SJCRH30 (cell line): ENCODE results near the gene CALHM2. TPM values are rescaled to one million over a fixed set of nuclear protein-coding genes. Genes with fewer than 3 reads are reported as not detected.

Source experiments
- DNase-seq, 2 experiments: peaks; one replicate each; pipeline ENCODE4 v3.0.0-alpha.2; 2015 to 2020
- H3K27ac ChIP-seq: fragments of 250-450 bp; sonication (Bioruptor Pico); 2 replicates; pipeline ENCODE4 v1.5.1; 2020; ENCODE audit warnings: mild to moderate bottlenecking, moderate library complexity
- H3K27me3 ChIP-seq: fragments of 250-450 bp; sonication (Bioruptor Pico); 2 replicates; pipeline ENCODE4 v1.5.1; 2020; ENCODE audit warnings: mild to moderate bottlenecking, moderate library complexity
- H3K36me3 ChIP-seq: fragments of 250-450 bp; sonication (Bioruptor Pico); 2 replicates; pipeline ENCODE4 v1.5.1; 2020; ENCODE audit warnings: mild to moderate bottlenecking, moderate library complexity
- H3K4me1 ChIP-seq: fragments of 250-450 bp; sonication (Bioruptor Pico); 2 replicates; pipeline ENCODE4 v1.5.1; 2020; ENCODE audit warnings: mild to moderate bottlenecking, moderate library complexity
- H3K4me3 ChIP-seq: fragments of 250-450 bp; sonication (Bioruptor Pico); 2 replicates; pipeline ENCODE4 v1.5.1; 2020; ENCODE audit warnings: mild to moderate bottlenecking, moderate library complexity
- H3K9me3 ChIP-seq: fragments of 250-450 bp; sonication (Bioruptor Pico); replicated peaks from 2 replicates; pipeline ENCODE4 v1.5.1; 2020; ENCODE audit warnings: mild to moderate bottlenecking, moderate library complexity
- total RNA-seq: library from RNA; depleted of rRNA; stranded (reverse); fragments of >200 nt; shearing (Covaris generic); gene quantifications from 2 replicates; pipeline ENCODE4 v1.2.3, GENCODE V29; 2014

Gene CALHM2
- total RNA-seq, 1 experiment from 2014 or later = 34.8 TPM

- Histone ChIP-seq H3K9me3 (no peaks in the 10 kb centered on the region), H3K36me3 (peaks cover 49% of the 10 kb centered on the region), H3K27me3 (no peaks in the 10 kb centered on the region), H3K27ac (no peak overlapping the region), H3K4me3 (no peak overlapping the region), H3K4me1 (peaks cover 5% of the 10 kb centered on the region; the same call in 1 of the 2 replicates)
- DNase-seq = no peak
These were observed 3.4 kb downstream of the CALHM2 start for GRCh38 chr10:103448746-103449145.

GRCh38 chr10:103447187-103447586 lies 5.0 kb downstream of the CALHM2 start:
- no peaks in the 10 kb centered on the region; the same call in 1 of the 2 replicates for H3K4me1 ChIP-seq

GRCh38 chr10:103445767-103446567 lies 6.2 kb downstream of the CALHM2 start:
- no peak for DNase-seq
- H3K4me1 ChIP-seq = peaks cover 3% of the 10 kb centered on the region
- no peaks in the 10 kb centered on the region for H3K27me3 ChIP-seq
- H3K4me3 ChIP-seq = no peak overlapping the region
- no peaks in the 10 kb centered on the region for H3K9me3 ChIP-seq
- peaks cover 77% of the 10 kb centered on the region for H3K36me3 ChIP-seq
- no peak overlapping the region for H3K27ac ChIP-seq

More at GRCh38 chr10:103447187-103447586, 5.0 kb downstream of the CALHM2 start:
- H3K36me3 ChIP-seq = peaks cover 65% of the 10 kb centered on the region
- no peak overlapping the region for H3K27ac ChIP-seq
- no peaks in the 10 kb centered on the region for H3K27me3 ChIP-seq
- H3K9me3 ChIP-seq = no peaks in the 10 kb centered on the region
- no peak overlapping the region for H3K4me3 ChIP-seq
- no peak for DNase-seq

GRCh38 chr10:103445366-103445765 lies 6.8 kb downstream of the CALHM2 start:
- H3K4me3 ChIP-seq = no peak overlapping the region
- no peak overlapping the region for H3K27ac ChIP-seq
- H3K4me1 ChIP-seq = peaks cover 9% of the 10 kb centered on the region
- no peak for DNase-seq
- peaks cover 83% of the 10 kb centered on the region for H3K36me3 ChIP-seq
- no peaks in the 10 kb centered on the region for H3K27me3 ChIP-seq
- no peaks in the 10 kb centered on the region for H3K9me3 ChIP-seq

GRCh38 chr10:103444478-103444877 lies 7.7 kb downstream of the CALHM2 start:
- Histone ChIP-seq H3K27ac (no peak overlapping the region), H3K36me3 (peaks cover 88% of the 10 kb centered on the region), H3K9me3 (no peaks in the 10 kb centered on the region), H3K4me3 (no peak overlapping the region), H3K27me3 (no peaks in the 10 kb centered on the region), H3K4me1 (peaks cover 17% of the 10 kb centered on the region)
- DNase-seq = no peak

GRCh38 chr10:103443475-103444185 lies 8.5 kb downstream of the CALHM2 start:
- DNase-seq = no peak
- peaks cover 92% of the 10 kb centered on the region for H3K36me3 ChIP-seq
- H3K4me3 ChIP-seq = no peak overlapping the region
- H3K27ac ChIP-seq = no peak overlapping the region
- no peaks in the 10 kb centered on the region for H3K9me3 ChIP-seq
- no peaks in the 10 kb centered on the region for H3K27me3 ChIP-seq
- peaks cover 24% of the 10 kb centered on the region for H3K4me1 ChIP-seq

- DNase-seq = no peak
- Histone ChIP-seq H3K4me1 (peaks cover 27% of the 10 kb centered on the region), H3K27me3 (no peaks in the 10 kb centered on the region), H3K9me3 (no peaks in the 10 kb centered on the region), H3K27ac (no peak overlapping the region; the same call in 1 of the 2 replicates), H3K4me3 (no peak overlapping the region), H3K36me3 (peaks cover 95% of the 10 kb centered on the region)
These were observed 10.1 kb downstream of the CALHM2 start for GRCh38 chr10:103442031-103442461.

- Histone ChIP-seq H3K27ac (no peak overlapping the region; the same call in 1 of the 2 replicates), H3K36me3 (peaks cover 95% of the 10 kb centered on the region), H3K4me3 (no peak overlapping the region), H3K4me1 (peaks cover 27% of the 10 kb centered on the region), H3K27me3 (no peaks in the 10 kb centered on the region), H3K9me3 (no peaks in the 10 kb centered on the region)
- peak; percentile 38 to 45 for DNase-seq
These were observed 10.6 kb downstream of the CALHM2 start for GRCh38 chr10:103441611-103442010.

GRCh38 chr10:103441206-103441605 lies 11.0 kb downstream of the CALHM2 start:
- no peaks in the 10 kb centered on the region for H3K27me3 ChIP-seq
- peaks cover 27% of the 10 kb centered on the region for H3K4me1 ChIP-seq
- DNase-seq = no peak
- H3K4me3 ChIP-seq = no peak overlapping the region
- no peaks in the 10 kb centered on the region for H3K9me3 ChIP-seq
- H3K36me3 ChIP-seq = peaks cover 96% of the 10 kb centered on the region
- H3K27ac ChIP-seq = peak overlapping the region; percentile 85; the same call in 1 of the 2 replicates

- Histone ChIP-seq H3K27ac (peak overlapping the region; percentile 85), H3K4me3 (no peak overlapping the region), H3K27me3 (no peaks in the 10 kb centered on the region), H3K36me3 (peaks cover 94% of the 10 kb centered on the region), H3K9me3 (no peaks in the 10 kb centered on the region), H3K4me1 (peaks cover 27% of the 10 kb centered on the region)
- no peak for DNase-seq
These were observed 11.8 kb downstream of the CALHM2 start for GRCh38 chr10:103440416-103440815.

- Histone ChIP-seq H3K4me3 (no peak overlapping the region), H3K36me3 (peaks cover 94% of the 10 kb centered on the region), H3K27me3 (no peaks in the 10 kb centered on the region), H3K4me1 (peaks cover 27% of the 10 kb centered on the region), H3K27ac (peak overlapping the region; percentile 85), H3K9me3 (no peaks in the 10 kb centered on the region)
- DNase-seq = peak; percentile 77 to 92
These were observed 12.4 kb downstream of the CALHM2 start for GRCh38 chr10:103439776-103440175.

GRCh38 chr10:103433858-103434257 lies 18.3 kb downstream of the CALHM2 start:
- H3K36me3 ChIP-seq = peaks cover 94% of the 10 kb centered on the region
- no peaks in the 10 kb centered on the region for H3K9me3 ChIP-seq
- H3K4me3 ChIP-seq = no peak overlapping the region
- no peak for DNase-seq
- H3K27me3 ChIP-seq = no peaks in the 10 kb centered on the region
- H3K27ac ChIP-seq = no peak overlapping the region
- peaks cover 4% of the 10 kb centered on the region; the same call in 1 of the 2 replicates for H3K4me1 ChIP-seq

GRCh38 chr10:103431902-103432301 lies 20.3 kb downstream of the CALHM2 start:
- no peaks in the 10 kb centered on the region for H3K4me1 ChIP-seq
- no peaks in the 10 kb centered on the region for H3K27me3 ChIP-seq
- DNase-seq = no peak
- no peak overlapping the region for H3K4me3 ChIP-seq
- no peak overlapping the region for H3K27ac ChIP-seq
- H3K36me3 ChIP-seq = peaks cover 94% of the 10 kb centered on the region
- no peaks in the 10 kb centered on the region for H3K9me3 ChIP-seq

- no peaks in the 10 kb centered on the region for H3K4me1 ChIP-seq
- no peak overlapping the region for H3K27ac ChIP-seq
- H3K27me3 ChIP-seq = no peaks in the 10 kb centered on the region
- peaks cover 96% of the 10 kb centered on the region for H3K36me3 ChIP-seq
- DNase-seq = no peak
- no peaks in the 10 kb centered on the region for H3K9me3 ChIP-seq
- no peak overlapping the region for H3K4me3 ChIP-seq
These were observed 22.5 kb downstream of the CALHM2 start for GRCh38 chr10:103429647-103430046.

- Histone ChIP-seq H3K27ac (no peak overlapping the region), H3K4me1 (no peaks in the 10 kb centered on the region), H3K36me3 (peaks cover 96% of the 10 kb centered on the region), H3K27me3 (no peaks in the 10 kb centered on the region), H3K9me3 (no peaks in the 10 kb centered on the region), H3K4me3 (no peak overlapping the region)
- DNase-seq = no peak
These were observed 23.1 kb downstream of the CALHM2 start for GRCh38 chr10:103428989-103429643.
